H1 (cell line): ENCODE data around the gene ILKAP. TPM values are rescaled to one million over a fixed set of nuclear protein-coding genes. Genes with fewer than 3 reads are reported as not detected.

Experiments used
- CTCF ChIA-PET: fragments of 300-600 bp; sonication (Branson Sonifier 250); formaldehyde crosslinking; loops from one replicate; lab custom pipeline; 2021; ENCODE audit not compliant: partially characterized antibody; lab: Charles Lee
- POLR2A ChIA-PET: fragments of 300-600 bp; sonication (Branson Sonifier 250); formaldehyde crosslinking; loops from one replicate; lab custom pipeline; 2021; ENCODE audit warnings: inconsistent platforms; ENCODE audit not compliant: partially characterized antibody; lab: Charles Lee
- DNase-seq, 2 experiments: peaks; one replicate each; pipeline versions ENCODE4 v3.0.0 to v3.0.0-alpha.2; 2010 to 2022; ENCODE audit warnings: low spot score in 2 of 2, low read depth in 1 of 2, mixed read lengths in 1 of 2
- FAIRE-seq: peaks from 2 replicates; lab custom pipeline; 2011; peaks lifted over from hg19 to GRCh38; lab: Jason Lieb, UNC
- H2AFZ ChIP-seq: 2 replicates; pipeline ENCODE4 v1.8.1; 2012; ENCODE audit warnings: low read length, inconsistent platforms
- H2AK5ac ChIP-seq: 2 replicates; pipeline ENCODE4 v1.6.1; 2013; ENCODE audit warnings: low read depth, low read length
- H2BK120ac ChIP-seq: replicated peaks from 2 replicates; pipeline ENCODE3; 2013; ENCODE audit warnings: low read depth, low read length, inconsistent platforms
- H2BK12ac ChIP-seq: 2 replicates; pipeline ENCODE4 v1.6.1; 2013; ENCODE audit warnings: low read depth, low read length
- H2BK15ac ChIP-seq: 2 replicates; pipeline ENCODE4 v1.6.1; 2013; ENCODE audit warnings: low read length
- H2BK20ac ChIP-seq: 2 replicates; pipeline ENCODE4 v1.6.1; 2013; ENCODE audit warnings: low read length
- H2BK5ac ChIP-seq: 2 replicates; pipeline ENCODE4 v1.6.1; 2013; ENCODE audit warnings: low read depth, low read length
- H3K14ac ChIP-seq: 2 replicates; pipeline ENCODE4 v1.6.1; 2013; ENCODE audit warnings: inconsistent platforms; ENCODE audit not compliant: insufficient read length
- H3K18ac ChIP-seq: 2 replicates; pipeline ENCODE4 v1.6.1; 2013; ENCODE audit warnings: low read length; ENCODE audit errors: extremely low read depth
- H3K23ac ChIP-seq: 2 replicates; pipeline ENCODE4 v1.6.1; 2013; ENCODE audit warnings: inconsistent platforms; ENCODE audit not compliant: insufficient read length
- H3K23me2 ChIP-seq: 2 replicates; pipeline ENCODE4 v1.6.1; 2013; ENCODE audit warnings: low read depth, low read length
- H3K27ac ChIP-seq: 2 replicates; pipeline ENCODE4 v1.6.1; 2011; ENCODE audit warnings: low read depth, low read length, inconsistent platforms
- H3K27me3 ChIP-seq, 4 experiments: replicated peaks in 1 of 4; 1 replicate in 1 of 4; 2 replicates in 3 of 4; pipeline versions ENCODE4 v1.6.1 to v1.8.1; 2011 to 2013; ENCODE audit warnings: low read length in 3 of 4, mild to moderate bottlenecking in 3 of 4, inconsistent platforms in 2 of 4, mixed read lengths in 2 of 4, moderate library complexity in 1 of 4; ENCODE audit not compliant: control insufficient read depth in 3 of 4, insufficient read depth in 3 of 4; ENCODE audit errors: extremely low read depth in 1 of 4
- H3K36me3 ChIP-seq, 4 experiments: 2 replicates each; pipeline versions ENCODE4 v1.6.1 to v1.8.1; 2011 to 2013; ENCODE audit warnings: mild to moderate bottlenecking in 4 of 4, low read length in 3 of 4, moderate library complexity in 2 of 4, control low read depth in 1 of 4, inconsistent platforms in 1 of 4; ENCODE audit not compliant: insufficient read depth in 4 of 4, control insufficient read depth in 2 of 4
- H3K4ac ChIP-seq: replicated peaks from 2 replicates; pipeline ENCODE3; 2013; ENCODE audit warnings: low read length, low read depth, mixed read lengths, inconsistent platforms; ENCODE audit not compliant: insufficient read length
- H3K4me1 ChIP-seq, 4 experiments: replicated peaks in 1 of 4; 1 replicate in 1 of 4; 2 replicates in 3 of 4; pipeline versions ENCODE4 v1.6.1 to v1.8.1; 2011 to 2013; ENCODE audit warnings: low read length in 3 of 4, inconsistent platforms in 2 of 4, mixed read lengths in 1 of 4; ENCODE audit not compliant: insufficient read depth in 4 of 4, control insufficient read depth in 3 of 4
- H3K4me2 ChIP-seq, 2 experiments: 2 replicates each; pipeline versions ENCODE4 v1.6.1 to v1.8.1; 2011 to 2013; ENCODE audit warnings: low read depth in 2 of 2, low read length in 2 of 2, control low read depth in 1 of 2, inconsistent platforms in 1 of 2, mild to moderate bottlenecking in 1 of 2; ENCODE audit not compliant: insufficient read depth in 1 of 2
- H3K4me3 ChIP-seq, 4 experiments: fragments of 200-600, 300-600 bp in 1 of 4; sonication (generic), shearing (Covaris generic), sonication (Bioruptor Twin) in 1 of 4; 2 replicates each; pipeline versions ENCODE4 v1.5.1 to v1.8.1; 2011 to 2016; ENCODE audit warnings: low read length in 4 of 4, low read depth in 3 of 4, control low read depth in 2 of 4, inconsistent platforms in 2 of 4, mild to moderate bottlenecking in 2 of 4, mixed read lengths in 1 of 4, moderate library complexity in 1 of 4; ENCODE audit not compliant: insufficient read depth in 2 of 4; ENCODE audit errors: extremely low read depth in 1 of 4
- H3K56ac ChIP-seq: replicated peaks from 2 replicates; pipeline ENCODE3; 2013; ENCODE audit warnings: low read depth, mild to moderate bottlenecking, mixed read lengths, low read length, inconsistent platforms; ENCODE audit not compliant: insufficient read length
- H3K79me1 ChIP-seq: 2 replicates; pipeline ENCODE4 v1.6.1; 2013; ENCODE audit warnings: low read depth, low read length, control low read depth
- H3K79me2 ChIP-seq, 2 experiments: 2 replicates each; pipeline versions ENCODE4 v1.6.1 to v1.8.1; 2012 to 2013; ENCODE audit warnings: low read length in 2 of 2, mild to moderate bottlenecking in 2 of 2, inconsistent platforms in 1 of 2; ENCODE audit not compliant: insufficient read depth in 2 of 2, control insufficient read depth in 1 of 2
- H3K9ac ChIP-seq, 4 experiments: replicated peaks in 1 of 4; 1 replicate in 1 of 4; 2 replicates in 3 of 4; pipeline versions ENCODE4 v1.6.1 to v1.8.1; 2011 to 2013; ENCODE audit warnings: low read depth in 3 of 4, low read length in 3 of 4, control low read depth in 2 of 4, mild to moderate bottlenecking in 2 of 4, moderate library complexity in 2 of 4, inconsistent platforms in 1 of 4; ENCODE audit errors: extremely low read depth in 1 of 4
- H3K9me3 ChIP-seq, 2 experiments: 2 replicates each; pipeline versions ENCODE4 v1.6.1 to v1.8.1; 2012 to 2013; ENCODE audit warnings: mild to moderate bottlenecking in 2 of 2, moderate library complexity in 2 of 2, control low read depth in 1 of 2, inconsistent platforms in 1 of 2, low read depth in 1 of 2, low read length in 1 of 2, mixed read lengths in 1 of 2; ENCODE audit not compliant: insufficient read depth in 2 of 2
- H4K20me1 ChIP-seq, 2 experiments: replicated peaks in 1 of 2; 2 replicates each; pipeline versions ENCODE3 to v1.8.1; 2011 to 2013; ENCODE audit warnings: inconsistent platforms in 2 of 2, low read length in 2 of 2, mild to moderate bottlenecking in 1 of 2; ENCODE audit not compliant: insufficient read depth in 2 of 2, control insufficient read depth in 1 of 2
- H4K5ac ChIP-seq: 2 replicates; pipeline ENCODE4 v1.6.1; 2013; ENCODE audit warnings: low read length, low read depth, mixed read lengths, inconsistent platforms; ENCODE audit not compliant: insufficient read length
- H4K8ac ChIP-seq: 2 replicates; pipeline ENCODE4 v1.8.0; 2013; ENCODE audit warnings: mild to moderate bottlenecking, moderate library complexity, low read length, inconsistent platforms; ENCODE audit not compliant: insufficient read depth; ENCODE audit errors: extremely low read depth
- H4K91ac ChIP-seq: replicated peaks from 2 replicates; pipeline ENCODE3; 2013; ENCODE audit warnings: low read length, mixed read lengths, inconsistent platforms; ENCODE audit not compliant: insufficient read length
- CEBPB ChIP-seq: IDR thresholded peaks from 2 replicates; pipeline ENCODE4 v1.6.1; 2012; ENCODE audit warnings: low read depth, low read length
- KDM1A ChIP-seq: fragments of 200-600, 300-600 bp; sonication (generic); IDR thresholded peaks from 2 replicates; pipeline ENCODE4 v1.7.1; 2016; ENCODE audit warnings: mild to moderate bottlenecking, low read length, borderline replicate concordance
- RXRA ChIP-seq: IDR thresholded peaks from 2 replicates; pipeline ENCODE4 v1.6.1; 2011; ENCODE audit warnings: low read depth, mild to moderate bottlenecking, low read length, moderate library complexity; ENCODE audit not compliant: insufficient read depth
- SIN3A ChIP-seq, 2 experiments: IDR thresholded peaks in 1 of 2; conservative IDR thresholded peaks in 1 of 2; 2 replicates each; pipeline ENCODE4 v1.6.1; 2011 to 2012; ENCODE audit warnings: low read length in 2 of 2, improper control_type of control experiment in 1 of 2, low read depth in 1 of 2, mild to moderate bottlenecking in 1 of 2
- SIRT6 ChIP-seq: IDR thresholded peaks from one replicate; pipeline ENCODE4 v1.7.1; 2012; ENCODE audit warnings: low read length, inconsistent platforms
- SUZ12 ChIP-seq: fragments of 200-600 bp; sonication (generic); IDR thresholded peaks from 2 replicates; pipeline ENCODE4 v1.6.1; 2012; ENCODE audit warnings: mild to moderate bottlenecking, inconsistent platforms, low read length, moderate library complexity, mixed read lengths
- TBP ChIP-seq: IDR thresholded peaks from 2 replicates; pipeline ENCODE4 v1.6.1; 2011; ENCODE audit warnings: low read depth, low read length, improper control_type of control experiment
- TCF12 ChIP-seq: IDR thresholded peaks from 2 replicates; pipeline ENCODE4 v1.6.1; 2011; ENCODE audit warnings: low read depth, mild to moderate bottlenecking, low read length
- YY1 ChIP-seq: IDR thresholded peaks from 2 replicates; pipeline ENCODE4 v1.6.1; 2011; ENCODE audit warnings: low read depth, mild to moderate bottlenecking, low read length
- ZNF274 ChIP-seq: IDR thresholded peaks from 2 replicates; pipeline ENCODE4 v1.7.0; 2012; ENCODE audit warnings: low read length, borderline replicate concordance; ENCODE audit errors: extremely low read depth
- WGBS, 2 experiments: shearing (Covaris generic) in 1 of 2; methylation state at CpG; one replicate each; pipeline versions ENCODE4 v1.1.6 to v1.1.7; 2013 to 2015; ENCODE audit warnings: low lambda C conversion rate in 2 of 2, mixed read lengths in 2 of 2, inconsistent platforms in 1 of 2, low coverage in 1 of 2, missing lambda C conversion rate in 1 of 2; ENCODE audit not compliant: insufficient replicate concordance in 2 of 2, insufficient coverage in 1 of 2, insufficient read length in 1 of 2; ENCODE audit errors: extremely low coverage in 1 of 2, missing lambda C conversion rate in 1 of 2; 5-methylcytosine and 5-hydroxymethylcytosine counted together
- polyA plus RNA-seq, 7 experiments: library from polyadenylated mRNA; depleted of rRNA in 3 of 7; stranded (reverse) in 5 of 7; unstranded in 2 of 7; fragments of >200 nt in 5 of 7; fragments of 200-250 nt in 2 of 7; gene quantifications; 1 replicate in 5 of 7; 2 replicates in 1 of 7; 4 replicates in 1 of 7; pipeline versions ENCODE4 v1.2.1 to v1.2.3, GENCODE V29; 2011 to 2013; ENCODE audit warnings: missing spikeins in 2 of 7, mixed read lengths in 2 of 7
- total RNA-seq: library from RNA; stranded (reverse); fragmentation: NEBNext Ultra II Directional; extraction: Animal tissue kit (Norgen Biotek cat#: 25700); gene quantifications from 2 replicates; pipeline ENCODE4 v1.2.1, GENCODE V29; 2021

The ILKAP gene
- total and polyA plus RNA-seq, 2 of the 8 experiments (the other 6 are each of a cell fraction or from before 2014, with no cell fraction given): 23.5 to 33.8 TPM

GRCh38 chr2:238167344-238167715, 36.2 kb downstream of the ILKAP start:
- no peak overlapping the region for H2BK20ac ChIP-seq
- peaks cover 4% of the 10 kb centered on the region; the same call in 1 of the 2 replicates for H3K23me2 ChIP-seq
- no peak overlapping the region; the same call in 1 of the 2 replicates for H4K8ac ChIP-seq
- no peak overlapping the region for H4K5ac ChIP-seq
- no peak overlapping the region for H3K56ac ChIP-seq
- peaks cover 14 to 28% (median 25%) of the 10 kb centered on the region in 4 experiments for H3K27me3 ChIP-seq
- WGBS, 2 experiments: 98% methylated on average over 7 of the region's 7 CpGs; no CpG with 5 or more reads in 1 of the 2 experiments
- no peak overlapping the region for H3K4ac ChIP-seq
- H3K14ac ChIP-seq: no peak overlapping the region
- H2BK15ac ChIP-seq: no peak overlapping the region
- no peak overlapping the region for H3K9ac ChIP-seq
- FAIRE-seq (no peak), DNase-seq (no peak)
- peaks cover 2 to 13% (median 5%) of the 10 kb centered on the region in 4 experiments; a peak in 4 of 8 replicates for H3K36me3 ChIP-seq
- H2BK5ac ChIP-seq: peak overlapping the region; percentile 60; the same call in 1 of the 2 replicates
- no peak overlapping the region for H3K27ac ChIP-seq
- H3K23ac ChIP-seq: no peak overlapping the region
- no peaks in the 10 kb centered on the region for H3K9me3 ChIP-seq
- H3K4me3 ChIP-seq: no peak overlapping the region
- no peaks in the 10 kb centered on the region; a peak in 1 of 7 replicates for H3K4me1 ChIP-seq
- H4K20me1 ChIP-seq: peaks cover 6 to 10% of the 10 kb centered on the region in 2 experiments
- no peak overlapping the region for H2BK120ac ChIP-seq
- H2BK12ac ChIP-seq: no peak overlapping the region
- H4K91ac ChIP-seq: no peak overlapping the region
- ChIA-PET CTCF (interaction anchor here (1.1 kb wide), 1 partner anchor 27 kb away, joined by 4 read pairs; no protein-coding TSS in a partner anchor), POLR2A (interaction anchor here (1.0 to 1.3 kb wide), 3 partner anchors 10 to 36 kb away, joined by 3 read pairs; partner anchors contain the start of gene ILKAP)
- no peak overlapping the region for H3K18ac ChIP-seq
- no peak overlapping the region for H3K4me2 ChIP-seq
- no peak overlapping the region for H2AK5ac ChIP-seq
- no peak overlapping the region for H2AFZ ChIP-seq
- H3K79me2 ChIP-seq: no peaks in the 10 kb centered on the region
- no peaks in the 10 kb centered on the region; the same call in 1 of the 2 replicates for H3K79me1 ChIP-seq
- no peak for TF ChIP-seq ZNF274
- no peak for TF ChIP-seq SUZ12
- no peak for TF ChIP-seq SIN3A (conservative IDR thresholded peaks at IDR 0.05 in 1 of 2, IDR thresholded peaks at IDR 0.05 in 1 of 2; ENCODE audit: low read depth in 1 of 2, low read length in 2 of 2)
- TF ChIP-seq RXRA: no peak
- no peak for TF ChIP-seq CEBPB
- TF ChIP-seq YY1: no peak
- TF ChIP-seq KDM1A: no peak
- TF ChIP-seq SIRT6: no peak
- no peak for TF ChIP-seq TBP
- TF ChIP-seq TCF12: no peak
